Panc1 (cell line): ENCODE results near the gene FPR1. TPM values are rescaled to one million over a fixed set of nuclear protein-coding genes. Genes with fewer than 3 reads are reported as not detected.

Experiments
- ATAC-seq: fragments of 200-7000 bp; cut with Tn5 transposase; 2 replicates; pipeline ENCODE4 v1.9.1; 2020; ENCODE audit warnings: mild to moderate bottlenecking, moderate library complexity
- BruUV-seq: library from RNA; stranded (reverse); fragments of 400-500 nt; replicated peaks from 2 replicates; lab custom pipeline; 2021; lab: Mats Ljungman, UMichigan
- CTCF ChIA-PET: fragments of 300-600 bp; sonication (Branson Sonifier 250); formaldehyde crosslinking; loops from one replicate; lab custom pipeline; 2022; ENCODE audit warnings: antibody characterized with exemption; lab: Charles Lee
- POLR2A ChIA-PET: fragments of 300-600 bp; sonication (Branson Sonifier 250); formaldehyde crosslinking; loops from one replicate; lab custom pipeline; 2022; ENCODE audit warnings: antibody characterized with exemption; lab: Charles Lee
- DNase-seq: peaks from one replicate; pipeline ENCODE4 v3.0.0-alpha.2; 2010; ENCODE audit warnings: low read depth, low spot score
- H3K27ac ChIP-seq: 2 replicates; pipeline ENCODE4 v1.5.1; 2011; ENCODE audit warnings: mild to moderate bottlenecking, low read length, inconsistent platforms
- H3K27me3 ChIP-seq: fragments of 200-500 bp; sonication (Bioruptor generic); 2 replicates; pipeline ENCODE4 v1.6.0; 2014; ENCODE audit warnings: low read length, inconsistent platforms; ENCODE audit not compliant: control insufficient read depth, insufficient read depth
- H3K36me3 ChIP-seq: fragments of 200-500 bp; sonication (Bioruptor generic); 2 replicates; pipeline ENCODE4 v1.5.1; 2014; ENCODE audit warnings: inconsistent platforms, mild to moderate bottlenecking, low read length, moderate library complexity; ENCODE audit not compliant: control insufficient read depth, insufficient read depth
- H3K4me1 ChIP-seq: 2 replicates; pipeline ENCODE4 v1.5.1; 2011; ENCODE audit warnings: inconsistent platforms, mild to moderate bottlenecking, low read length, moderate library complexity; ENCODE audit not compliant: control insufficient read depth, insufficient read depth
- H3K4me3 ChIP-seq, 2 experiments: 2 replicates each; pipeline ENCODE4 v1.5.1; 2011 to 2012; ENCODE audit warnings: low read depth in 2 of 2, low read length in 2 of 2, mild to moderate bottlenecking in 2 of 2, inconsistent platforms in 1 of 2, moderate library complexity in 1 of 2
- H3K9me3 ChIP-seq: fragments of 200-500 bp; sonication (Bioruptor generic); 2 replicates; pipeline ENCODE4 v1.5.1; 2014; ENCODE audit warnings: low read depth, mild to moderate bottlenecking, inconsistent platforms, low read length, moderate library complexity; ENCODE audit not compliant: control insufficient read depth, insufficient read depth
- POLR2AphosphoS5 ChIP-seq: IDR thresholded peaks from 2 replicates; pipeline ENCODE4 v1.6.1; 2012; ENCODE audit warnings: mild to moderate bottlenecking, low read depth, low read length, moderate library complexity
- SIN3A ChIP-seq: IDR thresholded peaks from 2 replicates; pipeline ENCODE4 v1.6.1; 2012; ENCODE audit warnings: low read depth, mild to moderate bottlenecking, low read length, moderate library complexity, borderline replicate concordance; ENCODE audit not compliant: insufficient read depth
- TCF7L2 ChIP-seq: IDR thresholded peaks from 2 replicates; pipeline ENCODE4 v1.6.1; 2011; ENCODE audit warnings: mild to moderate bottlenecking, low read depth, low read length, inconsistent platforms
- in situ Hi-C: cut with HindIII; loops from 2 replicates; pipeline ENCODE4 v1.10.0; 2016; ENCODE audit warnings: low sequenced_read_pairs, low pct_unique_long_range_greater_than_20kb
- intact Hi-C: fragments of 100-400 bp; cut with micrococcal nuclease; formaldehyde crosslinking; loops from one replicate; pipeline ENCODE4 v1.10.0; 2022; ENCODE audit not compliant: unreplicated experiment
- total RNA-seq: library from RNA; stranded (reverse); gene quantifications from one replicate; pipeline ENCODE4 v1.2.1, GENCODE V29; 2021; ENCODE audit not compliant: unreplicated experiment
- TF ChIP-seq, protein P1 (sequence below), 2 experiments: IDR thresholded peaks; 2 replicates each; pipeline ENCODE4 v1.6.1; 2011 to 2012; ENCODE audit warnings: low read depth in 2 of 2, control low read depth in 1 of 2, low read length in 1 of 2, mild to moderate bottlenecking in 1 of 2, moderate library complexity in 1 of 2; ENCODE audit not compliant: insufficient read depth in 1 of 2
- TF ChIP-seq, protein P2 (sequence below): fragments of 450-650 bp; IDR thresholded peaks from 2 replicates; pipeline ENCODE4 v1.5.1; 2017; ENCODE audit warnings: mild to moderate bottlenecking

FPR1 gene
- total RNA-seq, 1 experiment from 2014 or later, result not detected

DNA sequence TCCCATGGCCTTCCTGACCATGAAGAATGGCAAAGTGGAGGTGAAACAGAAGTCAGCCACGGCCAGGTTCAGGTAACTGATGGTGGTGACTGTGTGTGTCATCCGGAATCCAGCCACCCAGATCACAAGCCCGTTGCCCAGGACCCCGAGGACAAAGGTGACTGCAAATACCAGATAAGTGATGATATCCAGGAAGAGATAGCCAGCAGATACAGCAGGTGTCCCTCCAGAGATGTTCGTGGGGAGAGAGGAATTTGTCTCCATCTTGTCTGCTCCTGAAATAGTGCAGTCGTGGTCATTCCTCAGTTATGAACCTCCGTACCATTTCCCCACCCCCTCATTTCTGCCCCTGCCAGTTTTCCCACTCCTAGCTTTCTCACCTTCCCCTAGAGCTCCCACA, 4.9 kb downstream of the FPR1 start:
- ChIA-PET POLR2A (no interaction called here), CTCF (no interaction called here)
- Histone ChIP-seq H3K27me3 (no peaks in the 10 kb centered on the region), H3K27ac (no peak overlapping the region), H3K36me3 (no peaks in the 10 kb centered on the region), H3K4me3 (no peak overlapping the region), H3K4me1 (no peaks in the 10 kb centered on the region), H3K9me3 (no peaks in the 10 kb centered on the region)
- intact Hi-C loops, result no loop called here
- no peak for ATAC-seq
- DNase-seq, result no peak
- no peak for TF ChIP-seq SIN3A
- TF ChIP-seq, protein P1, sequence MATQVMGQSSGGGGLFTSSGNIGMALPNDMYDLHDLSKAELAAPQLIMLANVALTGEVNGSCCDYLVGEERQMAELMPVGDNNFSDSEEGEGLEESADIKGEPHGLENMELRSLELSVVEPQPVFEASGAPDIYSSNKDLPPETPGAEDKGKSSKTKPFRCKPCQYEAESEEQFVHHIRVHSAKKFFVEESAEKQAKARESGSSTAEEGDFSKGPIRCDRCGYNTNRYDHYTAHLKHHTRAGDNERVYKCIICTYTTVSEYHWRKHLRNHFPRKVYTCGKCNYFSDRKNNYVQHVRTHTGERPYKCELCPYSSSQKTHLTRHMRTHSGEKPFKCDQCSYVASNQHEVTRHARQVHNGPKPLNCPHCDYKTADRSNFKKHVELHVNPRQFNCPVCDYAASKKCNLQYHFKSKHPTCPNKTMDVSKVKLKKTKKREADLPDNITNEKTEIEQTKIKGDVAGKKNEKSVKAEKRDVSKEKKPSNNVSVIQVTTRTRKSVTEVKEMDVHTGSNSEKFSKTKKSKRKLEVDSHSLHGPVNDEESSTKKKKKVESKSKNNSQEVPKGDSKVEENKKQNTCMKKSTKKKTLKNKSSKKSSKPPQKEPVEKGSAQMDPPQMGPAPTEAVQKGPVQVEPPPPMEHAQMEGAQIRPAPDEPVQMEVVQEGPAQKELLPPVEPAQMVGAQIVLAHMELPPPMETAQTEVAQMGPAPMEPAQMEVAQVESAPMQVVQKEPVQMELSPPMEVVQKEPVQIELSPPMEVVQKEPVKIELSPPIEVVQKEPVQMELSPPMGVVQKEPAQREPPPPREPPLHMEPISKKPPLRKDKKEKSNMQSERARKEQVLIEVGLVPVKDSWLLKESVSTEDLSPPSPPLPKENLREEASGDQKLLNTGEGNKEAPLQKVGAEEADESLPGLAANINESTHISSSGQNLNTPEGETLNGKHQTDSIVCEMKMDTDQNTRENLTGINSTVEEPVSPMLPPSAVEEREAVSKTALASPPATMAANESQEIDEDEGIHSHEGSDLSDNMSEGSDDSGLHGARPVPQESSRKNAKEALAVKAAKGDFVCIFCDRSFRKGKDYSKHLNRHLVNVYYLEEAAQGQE (IDR thresholded peaks at IDR 0.05; ENCODE audit: insufficient read depth in 1 of 2, low read depth in 2 of 2, low read length in 1 of 2), result no peak
- TF ChIP-seq, protein P2, sequence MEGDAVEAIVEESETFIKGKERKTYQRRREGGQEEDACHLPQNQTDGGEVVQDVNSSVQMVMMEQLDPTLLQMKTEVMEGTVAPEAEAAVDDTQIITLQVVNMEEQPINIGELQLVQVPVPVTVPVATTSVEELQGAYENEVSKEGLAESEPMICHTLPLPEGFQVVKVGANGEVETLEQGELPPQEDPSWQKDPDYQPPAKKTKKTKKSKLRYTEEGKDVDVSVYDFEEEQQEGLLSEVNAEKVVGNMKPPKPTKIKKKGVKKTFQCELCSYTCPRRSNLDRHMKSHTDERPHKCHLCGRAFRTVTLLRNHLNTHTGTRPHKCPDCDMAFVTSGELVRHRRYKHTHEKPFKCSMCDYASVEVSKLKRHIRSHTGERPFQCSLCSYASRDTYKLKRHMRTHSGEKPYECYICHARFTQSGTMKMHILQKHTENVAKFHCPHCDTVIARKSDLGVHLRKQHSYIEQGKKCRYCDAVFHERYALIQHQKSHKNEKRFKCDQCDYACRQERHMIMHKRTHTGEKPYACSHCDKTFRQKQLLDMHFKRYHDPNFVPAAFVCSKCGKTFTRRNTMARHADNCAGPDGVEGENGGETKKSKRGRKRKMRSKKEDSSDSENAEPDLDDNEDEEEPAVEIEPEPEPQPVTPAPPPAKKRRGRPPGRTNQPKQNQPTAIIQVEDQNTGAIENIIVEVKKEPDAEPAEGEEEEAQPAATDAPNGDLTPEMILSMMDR, result no peak
- no peak for TF ChIP-seq TCF7L2
- no peak for TF ChIP-seq POLR2AphosphoS5
- no TSS peak for BruUV-seq
- in situ Hi-C loops, result no loop called here

DNA sequence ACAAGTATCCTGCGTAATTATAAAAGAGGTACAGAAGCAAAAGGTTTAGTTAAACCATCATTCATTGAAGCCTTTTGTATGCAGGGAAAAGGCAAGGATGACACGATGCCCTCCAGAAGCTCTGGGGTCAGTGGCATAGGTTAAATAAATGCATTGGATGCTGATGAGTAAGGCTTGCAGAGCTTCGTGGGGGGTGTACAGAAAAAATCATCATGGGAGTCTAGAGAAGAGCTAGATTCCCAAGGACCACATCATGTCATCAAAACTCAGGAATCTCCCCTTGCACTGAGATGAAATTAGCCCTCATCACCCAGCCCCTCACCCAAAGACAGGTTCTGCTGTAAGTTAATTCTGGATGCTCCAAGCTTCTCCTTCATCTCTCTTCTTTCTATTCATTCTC, 8.3 kb downstream of the FPR1 start:
- H3K4me1 ChIP-seq, result no peaks in the 10 kb centered on the region
- ATAC-seq (no peak), DNase-seq (no peak)
- H3K4me3 ChIP-seq, result no peak overlapping the region
- no peaks in the 10 kb centered on the region for H3K9me3 ChIP-seq
- no peaks in the 10 kb centered on the region for H3K27me3 ChIP-seq
- ChIA-PET POLR2A (interaction anchor here (0.6 kb wide), 1 partner anchor 18 kb away, joined by 13 read pairs; no protein-coding TSS in a partner anchor), CTCF (no interaction called here)
- no peaks in the 10 kb centered on the region for H3K36me3 ChIP-seq
- no peak overlapping the region for H3K27ac ChIP-seq
- intact Hi-C loops, result no loop called here
- no peak for TF ChIP-seq POLR2AphosphoS5
- no peak for TF ChIP-seq SIN3A
- TF ChIP-seq TCF7L2, result no peak
- TF ChIP-seq, protein P1 (IDR thresholded peaks at IDR 0.05; ENCODE audit: insufficient read depth in 1 of 2, low read depth in 2 of 2, low read length in 1 of 2), result no peak
- TF ChIP-seq, protein P2, result no peak
- BruUV-seq, result no TSS peak
- in situ Hi-C loops, result no loop called here
